H9 (cell line): ENCODE data around the gene ZNF585A. TPM values are rescaled to one million over a fixed set of nuclear protein-coding genes. Genes with fewer than 3 reads are reported as not detected.

Source experiments
- DNase-seq: peaks from one replicate; pipeline ENCODE4 v3.0.0-alpha.2; 2017
- H2AFZ ChIP-seq: one replicate; pipeline ENCODE4 v1.6.1; 2013; ENCODE audit warnings: mild to moderate bottlenecking, low read length, control low read depth, moderate library complexity
- H2AK5ac ChIP-seq: 2 replicates; pipeline ENCODE4 v1.6.1; 2013; ENCODE audit warnings: low read length, control low read depth, mixed read lengths; ENCODE audit not compliant: insufficient read length
- H2BK120ac ChIP-seq: one replicate; pipeline ENCODE4 v1.6.1; 2013; ENCODE audit warnings: low read depth, mild to moderate bottlenecking, low read length, control low read depth, inconsistent platforms; ENCODE audit not compliant: poor library complexity, severe bottlenecking
- H2BK12ac ChIP-seq: 2 replicates; pipeline ENCODE4 v1.6.1; 2013; ENCODE audit warnings: low read length, control low read depth, mixed read lengths, low read depth; ENCODE audit not compliant: insufficient read length
- H2BK15ac ChIP-seq: 2 replicates; pipeline ENCODE4 v1.6.1; 2013; ENCODE audit warnings: low read depth, low read length, control low read depth
- H2BK20ac ChIP-seq: one replicate; pipeline ENCODE4 v1.6.1; 2013; ENCODE audit warnings: low read depth, mild to moderate bottlenecking, low read length, control low read depth, inconsistent platforms; ENCODE audit not compliant: poor library complexity, severe bottlenecking
- H2BK5ac ChIP-seq: 2 replicates; pipeline ENCODE4 v1.6.1; 2013; ENCODE audit warnings: low read length, control low read depth, mixed read lengths; ENCODE audit not compliant: insufficient read length
- H3K14ac ChIP-seq: 2 replicates; pipeline ENCODE4 v1.6.1; 2013; ENCODE audit warnings: low read length, control low read depth; ENCODE audit not compliant: insufficient read depth
- H3K18ac ChIP-seq: 2 replicates; pipeline ENCODE4 v1.6.1; 2013; ENCODE audit warnings: low read depth, mild to moderate bottlenecking, mixed read lengths, low read length, control low read depth; ENCODE audit not compliant: insufficient read length
- H3K23ac ChIP-seq: 2 replicates; pipeline ENCODE4 v1.6.1; 2013; ENCODE audit warnings: low read length, control low read depth, mixed read lengths, low read depth; ENCODE audit not compliant: insufficient read length
- H3K23me2 ChIP-seq: 2 replicates; pipeline ENCODE4 v1.6.1; 2013; ENCODE audit warnings: low read depth, mild to moderate bottlenecking, mixed read lengths, low read length, control low read depth; ENCODE audit not compliant: insufficient read length, poor library complexity, severe bottlenecking
- H3K27ac ChIP-seq: 2 replicates; pipeline ENCODE4 v1.5.1; 2013; ENCODE audit warnings: low read length, control low read depth, mixed read lengths, low read depth; ENCODE audit not compliant: insufficient read length
- H3K27me3 ChIP-seq: 2 replicates; pipeline ENCODE4 v1.6.1; 2013; ENCODE audit warnings: low read length, control low read depth, inconsistent platforms; ENCODE audit not compliant: insufficient read depth
- H3K4ac ChIP-seq: 2 replicates; pipeline ENCODE4 v1.6.1; 2013; ENCODE audit warnings: low read depth, mild to moderate bottlenecking, control low read depth, inconsistent platforms, low read length, moderate library complexity
- H3K4me1 ChIP-seq: 2 replicates; pipeline ENCODE4 v1.6.1; 2013; ENCODE audit warnings: low read length, control low read depth, inconsistent platforms; ENCODE audit not compliant: insufficient read depth
- H3K4me2 ChIP-seq: 2 replicates; pipeline ENCODE4 v1.6.1; 2013; ENCODE audit warnings: low read length, control low read depth, mixed read lengths; ENCODE audit not compliant: insufficient read length, insufficient read depth
- H3K56ac ChIP-seq: 2 replicates; pipeline ENCODE4 v1.6.1; 2013; ENCODE audit warnings: low read depth, mild to moderate bottlenecking, mixed read lengths, low read length, control low read depth; ENCODE audit not compliant: insufficient read length
- H3K79me1 ChIP-seq: 2 replicates; pipeline ENCODE4 v1.6.1; 2013; ENCODE audit warnings: low read depth, mild to moderate bottlenecking, moderate library complexity, low read length, control low read depth, inconsistent platforms; ENCODE audit not compliant: insufficient read depth, poor library complexity, severe bottlenecking
- H3K79me2 ChIP-seq: 2 replicates; pipeline ENCODE4 v1.6.1; 2013; ENCODE audit warnings: low read length, control low read depth, inconsistent platforms; ENCODE audit not compliant: insufficient read depth
- H3K9ac ChIP-seq: 2 replicates; pipeline ENCODE4 v1.6.1; 2013; ENCODE audit warnings: low read length, control low read depth, mixed read lengths; ENCODE audit not compliant: insufficient read length; ENCODE audit errors: extremely low read depth
- H3K9me3 ChIP-seq: one replicate; pipeline ENCODE4 v1.6.1; 2013; ENCODE audit warnings: low read depth, low read length, inconsistent platforms; ENCODE audit not compliant: control insufficient read depth
- H3T11ph ChIP-seq: one replicate; pipeline ENCODE4 v1.6.1; 2013; ENCODE audit warnings: mild to moderate bottlenecking, low read length, control low read depth, inconsistent platforms
- H4K20me1 ChIP-seq: one replicate; pipeline ENCODE4 v1.6.1; 2013; ENCODE audit not compliant: control insufficient read depth, insufficient read length, insufficient read depth
- H4K5ac ChIP-seq: 2 replicates; pipeline ENCODE4 v1.6.1; 2013; ENCODE audit warnings: low read depth, mild to moderate bottlenecking, mixed read lengths, low read length, control low read depth; ENCODE audit not compliant: insufficient read length
- H4K8ac ChIP-seq: replicated peaks from 2 replicates; pipeline ENCODE4 v1.6.1; 2013; ENCODE audit warnings: low read length, control low read depth, mixed read lengths, low read depth; ENCODE audit not compliant: insufficient read length
- H4K91ac ChIP-seq: 2 replicates; pipeline ENCODE4 v1.6.1; 2013; ENCODE audit warnings: low read depth, mild to moderate bottlenecking, moderate library complexity, mixed read lengths, low read length, control low read depth; ENCODE audit not compliant: insufficient read length
- H3K27ac Mint-ChIP-seq, 3 experiments: 2 replicates in 2 of 3; 3 replicates in 1 of 3; pipeline ENCODE4 v1.8.0; 2020 to 2021; ENCODE audit warnings: mixed read lengths in 3 of 3, mild to moderate bottlenecking in 1 of 3, moderate library complexity in 1 of 3
- H3K27me3 Mint-ChIP-seq: 2 replicates; pipeline ENCODE4 v1.8.0; 2021; ENCODE audit warnings: low read depth, mild to moderate bottlenecking, moderate library complexity, mixed read lengths
- H3K36me3 Mint-ChIP-seq, 3 experiments: 2 replicates in 2 of 3; 3 replicates in 1 of 3; pipeline ENCODE4 v1.8.0; 2020 to 2021; ENCODE audit warnings: low read depth in 3 of 3, mixed read lengths in 3 of 3; ENCODE audit not compliant: insufficient read depth in 1 of 3
- H3K4me1 Mint-ChIP-seq, 2 experiments: 2 replicates each; pipeline ENCODE4 v1.8.0; 2020; ENCODE audit warnings: mixed read lengths in 2 of 2
- H3K4me3 Mint-ChIP-seq, 2 experiments: 2 replicates in 1 of 2; 3 replicates in 1 of 2; pipeline ENCODE4 v1.8.0; 2020 to 2021; ENCODE audit warnings: mild to moderate bottlenecking in 2 of 2, mixed read lengths in 2 of 2, moderate library complexity in 1 of 2
- H3K9me3 Mint-ChIP-seq, 2 experiments: 2 replicates in 1 of 2; 3 replicates in 1 of 2; pipeline ENCODE4 v1.8.0; 2020; ENCODE audit warnings: mild to moderate bottlenecking in 2 of 2, mixed read lengths in 2 of 2, moderate library complexity in 1 of 2
- WGBS: extraction: QIAGEN DNeasy Blood & Tissue Kit; methylation state at CpG from one replicate; pipeline ENCODE4 v1.1.7; 2013; ENCODE audit warnings: missing lambda C conversion rate, low lambda C conversion rate, mixed read lengths; ENCODE audit not compliant: insufficient read length; ENCODE audit errors: extremely low coverage; 5-methylcytosine and 5-hydroxymethylcytosine counted together
- long read RNA-seq: library from polyadenylated mRNA; unstranded; transcript quantifications from one replicate; pipeline ENCODE4 v2.0.0, GENCODE V29; 2020
- total RNA-seq: library from RNA; stranded (reverse); gene quantifications from 2 replicates; pipeline ENCODE4 v1.2.1, GENCODE V29; 2021
- TF ChIP-seq, protein P1 (sequence below): fragments of 200-600 bp; sonication (generic); conservative IDR thresholded peaks from 3 replicates; pipeline ENCODE4 v1.8.0; 2021; ENCODE audit warnings: antibody characterized with exemption, mild to moderate bottlenecking

The ZNF585A gene
- total RNA-seq, result 17.1 and 18.3 TPM in 2 replicates
- long read RNA-seq, full-length matches to known transcripts, result 36 of 42 reads
- long read RNA-seq, partial matches to known transcripts, result 2 of 42 reads
- long read RNA-seq, other reads (novel, unspliced or antisense), result 4 of 42 reads

DNA sequence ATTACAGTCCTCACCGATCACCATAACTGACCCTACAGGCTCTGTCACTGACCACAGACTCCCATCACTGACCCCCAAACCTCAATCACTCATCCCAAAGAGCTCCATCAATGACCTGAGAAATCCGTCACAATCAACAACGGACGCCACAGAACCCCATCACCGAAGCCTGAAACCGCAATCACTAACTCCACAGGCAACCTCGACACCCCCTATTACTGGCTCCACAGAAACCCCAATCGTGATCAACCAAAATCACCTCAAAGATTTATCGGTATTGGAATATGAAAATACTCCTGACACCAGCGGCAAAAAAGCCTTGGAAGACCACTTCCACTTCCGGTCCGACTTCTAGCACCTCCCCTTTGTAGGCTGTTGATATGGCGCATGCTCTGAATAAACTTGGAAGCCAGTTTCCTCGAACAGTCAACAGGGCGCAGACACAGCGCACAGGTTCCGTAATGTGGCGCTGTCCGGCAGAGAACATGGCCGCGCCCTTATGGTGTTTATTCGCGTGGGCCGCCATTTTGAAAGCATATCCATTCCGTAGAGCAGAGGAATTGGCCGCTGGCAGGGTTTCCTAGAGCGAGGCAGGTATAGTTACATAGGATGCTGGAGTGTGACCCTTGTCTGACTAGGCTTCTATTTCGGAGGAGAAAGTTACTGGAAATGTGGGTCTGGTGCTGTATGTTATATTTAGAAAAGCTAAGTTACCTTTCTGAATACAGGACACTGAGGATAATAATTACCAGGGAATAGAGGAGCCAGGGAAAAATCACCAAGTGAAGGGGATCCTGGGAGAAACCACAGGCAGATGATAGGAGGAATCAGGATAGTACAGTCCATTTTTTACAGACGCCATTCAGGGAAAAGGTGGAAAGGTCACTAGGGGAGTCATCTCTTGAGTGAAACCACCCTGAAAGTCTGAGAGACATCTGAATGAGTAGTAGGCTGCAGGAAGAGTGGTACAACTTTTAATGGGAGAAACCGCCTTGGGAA, at the start of gene ZNF585A:
Gene ZNF585A (minus strand): TSS at position 328 of the 999 bp plus-strand sequence. CDS start 2,785 bp downstream, outside the sequence.
- H3K79me1 ChIP-seq, result no peaks in the 10 kb centered on the region
- Mint-ChIP-seq H3K36me3 (peaks cover 33 to 36% (median 35%) of the 10 kb centered on the region in 3 experiments), H3K9me3 (peaks cover 38 to 60% of the 10 kb centered on the region in 2 experiments), H3K4me1 (no peaks in the 10 kb centered on the region), H3K27me3 (no peaks in the 10 kb centered on the region), H3K4me3 (peak within 1 kb of the TSS in 1 of 2 experiments; percentile 32; a peak in 1 of 5 replicates), H3K27ac (no peak within 1 kb of the TSS)
- peak; percentile 96 for DNase-seq
- no peak within 1 kb of the TSS for H2BK5ac ChIP-seq
- TF ChIP-seq, protein P1, sequence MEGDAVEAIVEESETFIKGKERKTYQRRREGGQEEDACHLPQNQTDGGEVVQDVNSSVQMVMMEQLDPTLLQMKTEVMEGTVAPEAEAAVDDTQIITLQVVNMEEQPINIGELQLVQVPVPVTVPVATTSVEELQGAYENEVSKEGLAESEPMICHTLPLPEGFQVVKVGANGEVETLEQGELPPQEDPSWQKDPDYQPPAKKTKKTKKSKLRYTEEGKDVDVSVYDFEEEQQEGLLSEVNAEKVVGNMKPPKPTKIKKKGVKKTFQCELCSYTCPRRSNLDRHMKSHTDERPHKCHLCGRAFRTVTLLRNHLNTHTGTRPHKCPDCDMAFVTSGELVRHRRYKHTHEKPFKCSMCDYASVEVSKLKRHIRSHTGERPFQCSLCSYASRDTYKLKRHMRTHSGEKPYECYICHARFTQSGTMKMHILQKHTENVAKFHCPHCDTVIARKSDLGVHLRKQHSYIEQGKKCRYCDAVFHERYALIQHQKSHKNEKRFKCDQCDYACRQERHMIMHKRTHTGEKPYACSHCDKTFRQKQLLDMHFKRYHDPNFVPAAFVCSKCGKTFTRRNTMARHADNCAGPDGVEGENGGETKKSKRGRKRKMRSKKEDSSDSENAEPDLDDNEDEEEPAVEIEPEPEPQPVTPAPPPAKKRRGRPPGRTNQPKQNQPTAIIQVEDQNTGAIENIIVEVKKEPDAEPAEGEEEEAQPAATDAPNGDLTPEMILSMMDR, result 0 out of 3 replicates have a peak, but pooled peaks have one; percentile 21
- H2BK15ac ChIP-seq, result no peak within 1 kb of the TSS
- no peak within 1 kb of the TSS for H3K56ac ChIP-seq
- no CpG with 5 or more reads among the region's 30 CpGs for WGBS
- H2BK120ac ChIP-seq, result no peak within 1 kb of the TSS
- H3K14ac ChIP-seq, result peak within 1 kb of the TSS; percentile 45; the same call in 1 of the 2 replicates
- H3K4ac ChIP-seq, result no peak within 1 kb of the TSS
- no peak within 1 kb of the TSS for H3K18ac ChIP-seq
- no peak within 1 kb of the TSS for H2BK12ac ChIP-seq
- no peak within 1 kb of the TSS for H4K8ac ChIP-seq
- H3T11ph ChIP-seq, result no peak within 1 kb of the TSS
- H2BK20ac ChIP-seq, result no peak within 1 kb of the TSS
- H2AFZ ChIP-seq, result peak within 1 kb of the TSS; percentile 86
- H3K9ac ChIP-seq, result peak within 1 kb of the TSS; percentile 80
- H4K91ac ChIP-seq, result no peak within 1 kb of the TSS
- peaks cover 16% of the 10 kb centered on the region for H3K9me3 ChIP-seq
- peak within 1 kb of the TSS; percentile 93 for H3K4me2 ChIP-seq
- H3K4me1 ChIP-seq, result no peaks in the 10 kb centered on the region
- no peaks in the 10 kb centered on the region for H3K27me3 ChIP-seq
- H4K5ac ChIP-seq, result no peak within 1 kb of the TSS
- H3K79me2 ChIP-seq, result no peaks in the 10 kb centered on the region
- no peak within 1 kb of the TSS for H2AK5ac ChIP-seq
- H3K27ac ChIP-seq, result no peak within 1 kb of the TSS
- H3K23ac ChIP-seq, result no peak within 1 kb of the TSS
- H3K23me2 ChIP-seq, result no peaks in the 10 kb centered on the region
- H4K20me1 ChIP-seq, result no peaks in the 10 kb centered on the region
